IMR-90 (cell line): Measurements from ENCODE around the gene MEGF6. TPM values are rescaled to one million over a fixed set of nuclear protein-coding genes. Genes with fewer than 3 reads are reported as not detected.

ENCODE experiments used
- ATAC-seq: fragments of 200-7000 bp; cut with Tn5 transposase; 2 replicates; pipeline ENCODE4 v1.9.1; 2020; ENCODE audit warnings: low read depth, mild to moderate bottlenecking, moderate library complexity
- BruUV-seq: library from RNA; stranded (reverse); fragments of 400-500 nt; replicated peaks from 2 replicates; lab custom pipeline; 2021; lab: Mats Ljungman, UMichigan
- CTCF ChIA-PET: fragments of 300-600 bp; formaldehyde crosslinking; extraction: SDS; loops from one replicate; lab custom pipeline; 2021; ENCODE audit warnings: antibody characterized with exemption; lab: Yijun Ruan, JAX
- POLR2A ChIA-PET: fragments of 300-600 bp; sonication (Branson Sonifier 250); formaldehyde crosslinking; loops from one replicate; lab custom pipeline; 2022; ENCODE audit warnings: antibody characterized with exemption; ENCODE audit not compliant: unreplicated experiment; lab: Charles Lee
- DNase-seq: peaks from one replicate; pipeline ENCODE4 v3.0.0; 2013
- H2AFZ ChIP-seq: replicated peaks from 2 replicates; pipeline ENCODE3; 2013; ENCODE audit warnings: low read length, mild to moderate bottlenecking; ENCODE audit not compliant: poor library complexity
- H2AK5ac ChIP-seq: 2 replicates; pipeline ENCODE4 v1.6.1; 2013; ENCODE audit warnings: low read depth, low read length, inconsistent platforms
- H2AK9ac ChIP-seq: replicated peaks from 2 replicates; pipeline ENCODE3; 2013; ENCODE audit warnings: mild to moderate bottlenecking, low read depth, low read length, moderate library complexity; ENCODE audit not compliant: poor library complexity
- H2BK120ac ChIP-seq: 2 replicates; pipeline ENCODE4 v1.6.1; 2013; ENCODE audit warnings: low read depth, low read length, inconsistent platforms
- H2BK15ac ChIP-seq: 3 replicates; pipeline ENCODE4 v1.6.1; 2013; ENCODE audit warnings: low read depth, low read length, inconsistent platforms
- H2BK20ac ChIP-seq: 2 replicates; pipeline ENCODE4 v1.6.1; 2013; ENCODE audit warnings: low read depth, mild to moderate bottlenecking, inconsistent platforms, low read length, moderate library complexity
- H2BK5ac ChIP-seq: 2 replicates; pipeline ENCODE4 v1.6.1; 2013; ENCODE audit warnings: mild to moderate bottlenecking, low read depth, low read length, inconsistent platforms; ENCODE audit not compliant: poor library complexity, severe bottlenecking
- H3K14ac ChIP-seq: replicated peaks from 2 replicates; pipeline ENCODE4 v1.6.1; 2013; ENCODE audit warnings: low read depth, low read length, inconsistent platforms
- H3K18ac ChIP-seq: 2 replicates; pipeline ENCODE4 v1.6.1; 2013; ENCODE audit warnings: low read depth, low read length, control low read depth
- H3K23ac ChIP-seq: 2 replicates; pipeline ENCODE4 v1.6.1; 2013; ENCODE audit warnings: low read depth, low read length, inconsistent platforms
- H3K27ac ChIP-seq: 2 replicates; pipeline ENCODE4 v1.5.1; 2013; ENCODE audit warnings: mild to moderate bottlenecking, control low read depth, low read length; ENCODE audit not compliant: insufficient read depth
- H3K27me3 ChIP-seq: 2 replicates; pipeline ENCODE4 v1.6.1; 2013; ENCODE audit warnings: low read length; ENCODE audit not compliant: control insufficient read depth, insufficient read depth
- H3K36me3 ChIP-seq: 2 replicates; pipeline ENCODE4 v1.6.1; 2013; ENCODE audit warnings: low read length, mixed read lengths; ENCODE audit not compliant: control insufficient read depth, insufficient read depth
- H3K4ac ChIP-seq: 2 replicates; pipeline ENCODE4 v1.6.1; 2013; ENCODE audit warnings: low read depth, low read length, inconsistent platforms
- H3K4me1 ChIP-seq: 2 replicates; pipeline ENCODE4 v1.6.1; 2013; ENCODE audit warnings: low read length, mixed read lengths; ENCODE audit not compliant: control insufficient read depth, insufficient read depth
- H3K4me2 ChIP-seq: 2 replicates; pipeline ENCODE4 v1.6.1; 2013; ENCODE audit warnings: low read depth, mild to moderate bottlenecking, control low read depth, low read length, moderate library complexity
- H3K4me3 ChIP-seq: 2 replicates; pipeline ENCODE4 v1.5.1; 2013; ENCODE audit warnings: low read depth, mild to moderate bottlenecking, control low read depth, low read length, moderate library complexity; ENCODE audit not compliant: insufficient read depth
- H3K56ac ChIP-seq: 2 replicates; pipeline ENCODE4 v1.6.1; 2013; ENCODE audit warnings: low read length, inconsistent platforms; ENCODE audit not compliant: insufficient read depth; ENCODE audit errors: extremely low read depth
- H3K79me1 ChIP-seq, 2 experiments: 2 replicates each; pipeline ENCODE4 v1.6.1; 2013; ENCODE audit warnings: low read length in 2 of 2, inconsistent platforms in 1 of 2, low read depth in 1 of 2
- H3K9ac ChIP-seq: 2 replicates; pipeline ENCODE4 v1.6.1; 2013; ENCODE audit warnings: low read depth, low read length, control low read depth
- H3K9me1 ChIP-seq: 2 replicates; pipeline ENCODE4 v1.6.1; 2013; ENCODE audit warnings: low read length, inconsistent platforms; ENCODE audit not compliant: insufficient read depth
- H3K9me3 ChIP-seq: 2 replicates; pipeline ENCODE4 v1.6.1; 2013; ENCODE audit warnings: low read length; ENCODE audit not compliant: control insufficient read depth, insufficient read depth
- H4K20me1 ChIP-seq: 2 replicates; pipeline ENCODE4 v1.6.1; 2013; ENCODE audit warnings: low read length, inconsistent platforms; ENCODE audit not compliant: insufficient read depth
- H4K5ac ChIP-seq: 2 replicates; pipeline ENCODE4 v1.6.1; 2013; ENCODE audit warnings: mild to moderate bottlenecking, low read depth, low read length, control low read depth
- H4K8ac ChIP-seq, 2 experiments: 2 replicates each; pipeline ENCODE4 v1.6.1; 2013; ENCODE audit warnings: low read depth in 2 of 2, low read length in 2 of 2, control low read depth in 1 of 2, inconsistent platforms in 1 of 2
- H4K91ac ChIP-seq: 2 replicates; pipeline ENCODE4 v1.6.1; 2013; ENCODE audit warnings: low read depth, low read length, inconsistent platforms; ENCODE audit not compliant: insufficient read depth
- BHLHE40 ChIP-seq: fragments of 150-350 bp; IDR thresholded peaks from 2 replicates; pipeline ENCODE4 v1.6.1; 2016; ENCODE audit warnings: mild to moderate bottlenecking, low read depth, low read length
- CEBPB ChIP-seq: IDR thresholded peaks from 2 replicates; pipeline ENCODE4 v1.6.1; 2012; ENCODE audit warnings: low read depth, low read length, improper control_type of control experiment
- FOS ChIP-seq: fragments of 150-350 bp; IDR thresholded peaks from 2 replicates; pipeline ENCODE4 v1.6.1; 2016; ENCODE audit warnings: low read depth, low read length
- RCOR1 ChIP-seq: IDR thresholded peaks from 2 replicates; pipeline ENCODE4 v1.6.1; 2012; ENCODE audit warnings: mild to moderate bottlenecking, low read length, improper control_type of control experiment; ENCODE audit not compliant: insufficient replicate concordance
- SMC3 ChIP-seq: fragments of 150-350 bp; IDR thresholded peaks from 2 replicates; pipeline ENCODE4 v1.6.1; 2016; ENCODE audit warnings: low read depth, mild to moderate bottlenecking, antibody characterized with exemption, low read length, moderate library complexity
- WGBS, 2 experiments: methylation state at CpG; one replicate each; pipeline versions ENCODE4 v1.1.5 to v1.1.7; 2013; ENCODE audit warnings: missing lambda C conversion rate in 2 of 2; ENCODE audit not compliant: insufficient read length in 1 of 2; ENCODE audit errors: extremely low coverage in 2 of 2; 5-methylcytosine and 5-hydroxymethylcytosine counted together
- dilution Hi-C: fragments of 300-500 bp; cut with HindIII; formaldehyde crosslinking; loops from one replicate; pipeline ENCODE4 v1.14.3; 2018; ENCODE audit warnings: low sequenced_read_pairs; ENCODE audit not compliant: unreplicated experiment
- in situ Hi-C: fragments of 300-500 bp; cut with MboI; formaldehyde crosslinking; loops from 3 replicates; pipeline ENCODE4 v1.14.3; 2019; ENCODE audit warnings: low sequenced_read_pairs, inconsistent platforms, mixed read lengths
- intact Hi-C: fragments of 100-400 bp; cut with micrococcal nuclease; formaldehyde crosslinking; loops from 2 replicates; pipeline ENCODE4 v1.10.0; 2022
- polyA plus RNA-seq, 3 experiments: library from polyadenylated mRNA; depleted of rRNA; stranded (reverse); fragments of >200 nt; gene quantifications; 2 replicates each; pipeline ENCODE4 v1.2.3, GENCODE V29; 2012; ENCODE audit warnings: low replicate concordance in 1 of 3
- total RNA-seq: library from RNA; depleted of rRNA; stranded (reverse); fragments of >200 nt; gene quantifications from 2 replicates; pipeline ENCODE4 v1.2.3, GENCODE V29; 2012

The MEGF6 gene
- total and polyA plus RNA-seq, 2 of the 4 experiments (the other 2 are of a cell fraction): 0.72 to 4.1 TPM

DNA sequence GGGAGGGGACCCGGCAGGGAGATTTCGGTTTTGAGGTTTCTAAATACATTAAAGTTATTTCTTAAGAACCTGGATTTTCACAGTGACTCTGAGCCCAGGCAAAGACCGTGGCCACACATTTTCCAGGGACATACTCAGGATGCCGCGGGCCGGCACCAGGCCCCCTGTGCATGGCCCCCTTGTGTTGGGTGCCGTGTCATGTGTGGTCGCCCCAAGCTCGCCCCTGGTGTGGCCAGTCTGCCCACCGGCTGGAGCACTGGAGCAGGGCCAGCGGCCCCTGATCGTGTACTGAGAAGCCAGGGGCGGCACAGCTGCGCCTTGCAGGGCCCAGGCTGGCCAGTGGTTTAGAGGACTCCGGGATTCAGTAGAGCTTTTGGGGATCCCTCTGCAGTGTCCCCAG, 130.3 kb downstream of the MEGF6 start:
- H2AK5ac ChIP-seq: no peak overlapping the region

More for the DNA sequence above, 130.3 kb downstream of the MEGF6 start:
- Histone ChIP-seq H4K5ac (no peak overlapping the region), H3K36me3 (no peaks in the 10 kb centered on the region), H3K9me1 (no peaks in the 10 kb centered on the region), H3K4ac (no peak overlapping the region), H3K18ac (no peak overlapping the region), H3K4me3 (no peak overlapping the region), H3K4me2 (no peak overlapping the region), H3K9me3 (no peaks in the 10 kb centered on the region), H2BK20ac (no peak overlapping the region), H4K8ac (no peak overlapping the region), H2BK5ac (no peak overlapping the region), H2BK120ac (no peak overlapping the region), H3K9ac (no peak overlapping the region), H3K27ac (no peak overlapping the region), H3K23ac (no peak overlapping the region), H3K27me3 (peaks cover 2% of the 10 kb centered on the region; the same call in 1 of the 2 replicates), H3K56ac (no peak overlapping the region), H2BK15ac (no peak overlapping the region), H3K4me1 (no peaks in the 10 kb centered on the region), H3K14ac (no peak overlapping the region), H2AFZ (no peak overlapping the region), H4K91ac (no peak overlapping the region), H3K79me1 (no peaks in the 10 kb centered on the region), H4K20me1 (no peaks in the 10 kb centered on the region; the same call in 1 of the 2 replicates), H2AK9ac (no peak overlapping the region)
- in situ Hi-C loops: no loop called here
- ChIA-PET CTCF (interaction anchor here (0.7 kb wide), 1 partner anchor 28 kb away, joined by 3 read pairs; no protein-coding TSS in a partner anchor), POLR2A (no interaction called here)
- no peak for TF ChIP-seq CEBPB
- TF ChIP-seq SMC3: no peak
- TF ChIP-seq FOS: no peak
- no peak for TF ChIP-seq RCOR1
- TF ChIP-seq BHLHE40: no peak
- BruUV-seq: no TSS peak
- dilution Hi-C loops: no loop called here
- 60% methylated on average over 6 of the region's 15 CpGs; no CpG with 5 or more reads in 1 of the 2 experiments for WGBS, 2 experiments
- no peak for DNase-seq
- no peak for ATAC-seq
- intact Hi-C loops: no loop called here
